H9 (cell line): Measurements from ENCODE around the gene IL31RA. TPM values are rescaled to one million over a fixed set of nuclear protein-coding genes. Genes with fewer than 3 reads are reported as not detected.

Experiments
- DNase-seq: peaks from one replicate; pipeline ENCODE4 v3.0.0-alpha.2; 2017
- H2AFZ ChIP-seq: one replicate; pipeline ENCODE4 v1.6.1; 2013; ENCODE audit warnings: mild to moderate bottlenecking, low read length, control low read depth, moderate library complexity
- H2AK5ac ChIP-seq: 2 replicates; pipeline ENCODE4 v1.6.1; 2013; ENCODE audit warnings: low read length, control low read depth, mixed read lengths; ENCODE audit not compliant: insufficient read length
- H2BK120ac ChIP-seq: one replicate; pipeline ENCODE4 v1.6.1; 2013; ENCODE audit warnings: low read depth, mild to moderate bottlenecking, low read length, control low read depth, inconsistent platforms; ENCODE audit not compliant: poor library complexity, severe bottlenecking
- H2BK12ac ChIP-seq: 2 replicates; pipeline ENCODE4 v1.6.1; 2013; ENCODE audit warnings: low read length, control low read depth, mixed read lengths, low read depth; ENCODE audit not compliant: insufficient read length
- H2BK15ac ChIP-seq: 2 replicates; pipeline ENCODE4 v1.6.1; 2013; ENCODE audit warnings: low read depth, low read length, control low read depth
- H2BK20ac ChIP-seq: one replicate; pipeline ENCODE4 v1.6.1; 2013; ENCODE audit warnings: low read depth, mild to moderate bottlenecking, low read length, control low read depth, inconsistent platforms; ENCODE audit not compliant: poor library complexity, severe bottlenecking
- H2BK5ac ChIP-seq: 2 replicates; pipeline ENCODE4 v1.6.1; 2013; ENCODE audit warnings: low read length, control low read depth, mixed read lengths; ENCODE audit not compliant: insufficient read length
- H3K14ac ChIP-seq: 2 replicates; pipeline ENCODE4 v1.6.1; 2013; ENCODE audit warnings: low read length, control low read depth; ENCODE audit not compliant: insufficient read depth
- H3K18ac ChIP-seq: 2 replicates; pipeline ENCODE4 v1.6.1; 2013; ENCODE audit warnings: low read depth, mild to moderate bottlenecking, mixed read lengths, low read length, control low read depth; ENCODE audit not compliant: insufficient read length
- H3K23ac ChIP-seq: 2 replicates; pipeline ENCODE4 v1.6.1; 2013; ENCODE audit warnings: low read length, control low read depth, mixed read lengths, low read depth; ENCODE audit not compliant: insufficient read length
- H3K23me2 ChIP-seq: 2 replicates; pipeline ENCODE4 v1.6.1; 2013; ENCODE audit warnings: low read depth, mild to moderate bottlenecking, mixed read lengths, low read length, control low read depth; ENCODE audit not compliant: insufficient read length, poor library complexity, severe bottlenecking
- H3K27ac ChIP-seq: 2 replicates; pipeline ENCODE4 v1.5.1; 2013; ENCODE audit warnings: low read length, control low read depth, mixed read lengths, low read depth; ENCODE audit not compliant: insufficient read length
- H3K27me3 ChIP-seq: 2 replicates; pipeline ENCODE4 v1.6.1; 2013; ENCODE audit warnings: low read length, control low read depth, inconsistent platforms; ENCODE audit not compliant: insufficient read depth
- H3K4ac ChIP-seq: 2 replicates; pipeline ENCODE4 v1.6.1; 2013; ENCODE audit warnings: low read depth, mild to moderate bottlenecking, control low read depth, inconsistent platforms, low read length, moderate library complexity
- H3K4me1 ChIP-seq: 2 replicates; pipeline ENCODE4 v1.6.1; 2013; ENCODE audit warnings: low read length, control low read depth, inconsistent platforms; ENCODE audit not compliant: insufficient read depth
- H3K4me2 ChIP-seq: 2 replicates; pipeline ENCODE4 v1.6.1; 2013; ENCODE audit warnings: low read length, control low read depth, mixed read lengths; ENCODE audit not compliant: insufficient read length, insufficient read depth
- H3K56ac ChIP-seq: 2 replicates; pipeline ENCODE4 v1.6.1; 2013; ENCODE audit warnings: low read depth, mild to moderate bottlenecking, mixed read lengths, low read length, control low read depth; ENCODE audit not compliant: insufficient read length
- H3K79me1 ChIP-seq: 2 replicates; pipeline ENCODE4 v1.6.1; 2013; ENCODE audit warnings: low read depth, mild to moderate bottlenecking, moderate library complexity, low read length, control low read depth, inconsistent platforms; ENCODE audit not compliant: insufficient read depth, poor library complexity, severe bottlenecking
- H3K79me2 ChIP-seq: 2 replicates; pipeline ENCODE4 v1.6.1; 2013; ENCODE audit warnings: low read length, control low read depth, inconsistent platforms; ENCODE audit not compliant: insufficient read depth
- H3K9ac ChIP-seq: 2 replicates; pipeline ENCODE4 v1.6.1; 2013; ENCODE audit warnings: low read length, control low read depth, mixed read lengths; ENCODE audit not compliant: insufficient read length; ENCODE audit errors: extremely low read depth
- H3K9me3 ChIP-seq: one replicate; pipeline ENCODE4 v1.6.1; 2013; ENCODE audit warnings: low read depth, low read length, inconsistent platforms; ENCODE audit not compliant: control insufficient read depth
- H3T11ph ChIP-seq: one replicate; pipeline ENCODE4 v1.6.1; 2013; ENCODE audit warnings: mild to moderate bottlenecking, low read length, control low read depth, inconsistent platforms
- H4K20me1 ChIP-seq: one replicate; pipeline ENCODE4 v1.6.1; 2013; ENCODE audit not compliant: control insufficient read depth, insufficient read length, insufficient read depth
- H4K5ac ChIP-seq: 2 replicates; pipeline ENCODE4 v1.6.1; 2013; ENCODE audit warnings: low read depth, mild to moderate bottlenecking, mixed read lengths, low read length, control low read depth; ENCODE audit not compliant: insufficient read length
- H4K8ac ChIP-seq: replicated peaks from 2 replicates; pipeline ENCODE4 v1.6.1; 2013; ENCODE audit warnings: low read length, control low read depth, mixed read lengths, low read depth; ENCODE audit not compliant: insufficient read length
- H4K91ac ChIP-seq: 2 replicates; pipeline ENCODE4 v1.6.1; 2013; ENCODE audit warnings: low read depth, mild to moderate bottlenecking, moderate library complexity, mixed read lengths, low read length, control low read depth; ENCODE audit not compliant: insufficient read length
- H3K27ac Mint-ChIP-seq, 3 experiments: 2 replicates in 2 of 3; 3 replicates in 1 of 3; pipeline ENCODE4 v1.8.0; 2020 to 2021; ENCODE audit warnings: mixed read lengths in 3 of 3, mild to moderate bottlenecking in 1 of 3, moderate library complexity in 1 of 3
- H3K27me3 Mint-ChIP-seq: 2 replicates; pipeline ENCODE4 v1.8.0; 2021; ENCODE audit warnings: low read depth, mild to moderate bottlenecking, moderate library complexity, mixed read lengths
- H3K36me3 Mint-ChIP-seq, 3 experiments: 2 replicates in 2 of 3; 3 replicates in 1 of 3; pipeline ENCODE4 v1.8.0; 2020 to 2021; ENCODE audit warnings: low read depth in 3 of 3, mixed read lengths in 3 of 3; ENCODE audit not compliant: insufficient read depth in 1 of 3
- H3K4me1 Mint-ChIP-seq, 2 experiments: 2 replicates each; pipeline ENCODE4 v1.8.0; 2020; ENCODE audit warnings: mixed read lengths in 2 of 2
- H3K4me3 Mint-ChIP-seq, 2 experiments: 2 replicates in 1 of 2; 3 replicates in 1 of 2; pipeline ENCODE4 v1.8.0; 2020 to 2021; ENCODE audit warnings: mild to moderate bottlenecking in 2 of 2, mixed read lengths in 2 of 2, moderate library complexity in 1 of 2
- H3K9me3 Mint-ChIP-seq, 2 experiments: 2 replicates in 1 of 2; 3 replicates in 1 of 2; pipeline ENCODE4 v1.8.0; 2020; ENCODE audit warnings: mild to moderate bottlenecking in 2 of 2, mixed read lengths in 2 of 2, moderate library complexity in 1 of 2
- CTCF ChIP-seq: fragments of 200-600 bp; sonication (generic); conservative IDR thresholded peaks from 3 replicates; pipeline ENCODE4 v1.8.0; 2021; ENCODE audit warnings: antibody characterized with exemption, mild to moderate bottlenecking
- WGBS: extraction: QIAGEN DNeasy Blood & Tissue Kit; methylation state at CpG from one replicate; pipeline ENCODE4 v1.1.7; 2013; ENCODE audit warnings: missing lambda C conversion rate, low lambda C conversion rate, mixed read lengths; ENCODE audit not compliant: insufficient read length; ENCODE audit errors: extremely low coverage; 5-methylcytosine and 5-hydroxymethylcytosine counted together
- total RNA-seq: library from RNA; stranded (reverse); gene quantifications from 2 replicates; pipeline ENCODE4 v1.2.1, GENCODE V29; 2021

Gene IL31RA
- total RNA-seq, 1 experiment from 2014 or later = 0.11 TPM

GRCh38 chr5:55959208-55959607 is 108.1 kb downstream of the IL31RA start:
- Histone ChIP-seq H3T11ph (no peak overlapping the region), H3K27ac (no peak overlapping the region), H4K20me1 (no peaks in the 10 kb centered on the region)

More at GRCh38 chr5:55959208-55959607, 108.1 kb downstream of the IL31RA start:
- Histone ChIP-seq H2BK5ac (no peak overlapping the region), H2BK15ac (no peak overlapping the region), H3K27me3 (no peaks in the 10 kb centered on the region), H3K79me2 (no peaks in the 10 kb centered on the region), H3K23ac (no peak overlapping the region), H2BK120ac (no peak overlapping the region), H2BK20ac (no peak overlapping the region), H3K14ac (no peak overlapping the region), H4K91ac (no peak overlapping the region), H3K4ac (no peak overlapping the region), H4K5ac (no peak overlapping the region), H3K4me2 (no peak overlapping the region), H4K8ac (no peak overlapping the region), H3K23me2 (no peaks in the 10 kb centered on the region), H3K79me1 (no peaks in the 10 kb centered on the region), H3K4me1 (no peaks in the 10 kb centered on the region), H3K18ac (no peak overlapping the region), H2AK5ac (no peak overlapping the region), H3K9me3 (no peaks in the 10 kb centered on the region), H3K9ac (no peak overlapping the region), H3K56ac (no peak overlapping the region), H2AFZ (no peak overlapping the region), H2BK12ac (no peak overlapping the region)
- no peak for DNase-seq
- Mint-ChIP-seq H3K27me3 (no peaks in the 10 kb centered on the region), H3K9me3 (no peaks in the 10 kb centered on the region), H3K4me1 (no peaks in the 10 kb centered on the region), H3K4me3 (no peak overlapping the region), H3K27ac (no peak overlapping the region), H3K36me3 (peaks cover 0 to 4% (median 0%) of the 10 kb centered on the region in 3 experiments; a peak in 2 of 7 replicates)
- no CpG with 5 or more reads among the region's 1 CpG for WGBS
- TF ChIP-seq CTCF = no peak
